Uterus (tissue), 4 donors: Measurements from ENCODE around the gene REM1. TPM values are rescaled to one million over a fixed set of nuclear protein-coding genes. Genes with fewer than 3 reads are reported as not detected.
A peak's percentile ranks its signal among the peaks of the same experiment; 100 is the strongest.
"Not testable (repeated sequence)": the region's sequence is repeated elsewhere in the genome, so short reads cannot be mapped to it uniquely, and the experiment has no call there.

Experiments used
- DNase-seq, 2 donors: peaks; one replicate each; pipeline ENCODE4 v3.0.0-alpha.2; 2019 to 2020
- H3K27ac ChIP-seq, 2 donors: fragments of 200-600 bp; sonication (generic); 1 replicate in 1 of 2; 2 replicates in 1 of 2; pipeline ENCODE4 v1.5.1; 2016 to 2018
- H3K27me3 ChIP-seq, 2 donors: fragments of 200-600 bp; sonication (generic); one replicate each; pipeline ENCODE4 v1.5.1; 2018 to 2019; ENCODE audit warnings: control low read depth in 1 of 2
- H3K36me3 ChIP-seq, 2 donors: fragments of 200-600 bp; sonication (generic); one replicate each; pipeline ENCODE4 v1.5.1; 2019; ENCODE audit warnings: control low read depth in 1 of 2
- H3K4me1 ChIP-seq, 2 donors: fragments of 200-600 bp; sonication (generic); one replicate each; pipeline ENCODE4 v1.5.1; 2018 to 2019; ENCODE audit warnings: control low read depth in 1 of 2
- H3K4me3 ChIP-seq, 2 donors: fragments of 200-600 bp; sonication (generic); 1 replicate in 1 of 2; 2 replicates in 1 of 2; pipeline ENCODE4 v1.5.1; 2018 to 2019; ENCODE audit warnings: mild to moderate bottlenecking in 1 of 2
- H3K9me3 ChIP-seq, 2 donors: fragments of 200-600 bp; sonication (generic); one replicate each; pipeline ENCODE4 v1.5.1; 2019; ENCODE audit warnings: control low read depth in 1 of 2
- POLR2A ChIP-seq, 2 donors: fragments of 450-650 bp; IDR thresholded peaks; one replicate each; pipeline ENCODE4 v1.6.1; 2016; ENCODE audit warnings: antibody characterized with exemption in 2 of 2, mild to moderate bottlenecking in 1 of 2, moderate library complexity in 1 of 2
- intact Hi-C: fragments of 100-400 bp; cut with DNase I; formaldehyde crosslinking; loops from one replicate; pipeline ENCODE4 v1.15.1; 2023; ENCODE audit warnings: low total_unique reads
- total RNA-seq, 4 donors: library from RNA; depleted of rRNA in 3 of 4; stranded (reverse); fragments of >200 nt in 3 of 4; gene quantifications; one replicate each; pipeline versions ENCODE4 v1.1.0 to v1.2.4, GENCODE V29; 2014 to 2023
- TF ChIP-seq, protein P1 (sequence below), 4 experiments: fragments of 200-600 bp in 2 of 4; fragments of 450-650 bp in 2 of 4; sonication (generic) in 2 of 4; IDR thresholded peaks; one replicate each; pipeline ENCODE4 v1.5.1; 2016 to 2019; ENCODE audit warnings: antibody characterized with exemption in 4 of 4, mild to moderate bottlenecking in 2 of 4, moderate library complexity in 1 of 4
- donor health status: DM: yes; HTN: yes; CAD: no.

The REM1 gene
- total RNA-seq, 4 donors from 2014 or later = 0.59 to 12.1 (median 8.7) TPM

DNA sequence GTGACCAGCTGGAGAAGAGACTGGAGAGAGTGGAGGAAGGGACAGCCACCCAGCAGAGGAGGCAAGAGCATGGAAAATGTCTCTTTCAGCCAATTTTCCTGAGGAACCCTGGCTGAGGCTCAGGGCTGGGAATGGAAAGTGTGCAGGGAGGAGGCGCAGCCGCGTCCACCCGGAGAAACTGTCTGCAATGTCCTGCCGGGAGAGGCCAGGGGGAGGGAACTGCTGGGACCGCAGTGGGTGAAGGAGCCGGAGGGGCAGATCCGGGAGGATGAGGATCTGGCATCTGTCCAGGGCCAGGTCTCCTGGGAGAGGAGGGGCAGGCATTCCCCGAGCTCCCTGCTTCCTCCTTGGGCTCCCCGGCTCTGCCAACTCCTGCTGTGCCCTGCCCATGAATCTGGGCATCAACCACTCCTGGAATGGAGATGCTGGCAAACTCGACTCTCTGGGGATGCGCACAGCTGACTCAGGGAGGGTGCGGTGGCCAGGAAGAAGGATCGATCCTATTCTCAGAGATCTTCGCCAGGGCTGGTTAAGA, 21.7 kb downstream of the REM1 start:
- Histone ChIP-seq H3K4me3 (peak overlapping the region in 1 of 2 donors; percentile 3), H3K4me1 (peaks cover 0 to 6% of the 10 kb centered on the region in 2 donors), H3K36me3 (no peaks in the 10 kb centered on the region), H3K9me3 (no peaks in the 10 kb centered on the region), H3K27ac (peak overlapping the region; percentile 63 to 76), H3K27me3 (no peaks in the 10 kb centered on the region)
- peak; percentile 75 to 76 for DNase-seq
- intact Hi-C loops = no loop called here
- TF ChIP-seq, protein P1, sequence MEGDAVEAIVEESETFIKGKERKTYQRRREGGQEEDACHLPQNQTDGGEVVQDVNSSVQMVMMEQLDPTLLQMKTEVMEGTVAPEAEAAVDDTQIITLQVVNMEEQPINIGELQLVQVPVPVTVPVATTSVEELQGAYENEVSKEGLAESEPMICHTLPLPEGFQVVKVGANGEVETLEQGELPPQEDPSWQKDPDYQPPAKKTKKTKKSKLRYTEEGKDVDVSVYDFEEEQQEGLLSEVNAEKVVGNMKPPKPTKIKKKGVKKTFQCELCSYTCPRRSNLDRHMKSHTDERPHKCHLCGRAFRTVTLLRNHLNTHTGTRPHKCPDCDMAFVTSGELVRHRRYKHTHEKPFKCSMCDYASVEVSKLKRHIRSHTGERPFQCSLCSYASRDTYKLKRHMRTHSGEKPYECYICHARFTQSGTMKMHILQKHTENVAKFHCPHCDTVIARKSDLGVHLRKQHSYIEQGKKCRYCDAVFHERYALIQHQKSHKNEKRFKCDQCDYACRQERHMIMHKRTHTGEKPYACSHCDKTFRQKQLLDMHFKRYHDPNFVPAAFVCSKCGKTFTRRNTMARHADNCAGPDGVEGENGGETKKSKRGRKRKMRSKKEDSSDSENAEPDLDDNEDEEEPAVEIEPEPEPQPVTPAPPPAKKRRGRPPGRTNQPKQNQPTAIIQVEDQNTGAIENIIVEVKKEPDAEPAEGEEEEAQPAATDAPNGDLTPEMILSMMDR (IDR thresholded peaks at IDR 0.05) = no peak
- no peak for TF ChIP-seq POLR2A (IDR thresholded peaks at IDR 0.05)

- intact Hi-C loops = no loop called here
- H3K27ac ChIP-seq = peak overlapping the region in 1 of 2 donors; percentile 76
Observed at GRCh38 chr20:31497838-31498540, 22.9 kb downstream of the REM1 start.

DNA sequence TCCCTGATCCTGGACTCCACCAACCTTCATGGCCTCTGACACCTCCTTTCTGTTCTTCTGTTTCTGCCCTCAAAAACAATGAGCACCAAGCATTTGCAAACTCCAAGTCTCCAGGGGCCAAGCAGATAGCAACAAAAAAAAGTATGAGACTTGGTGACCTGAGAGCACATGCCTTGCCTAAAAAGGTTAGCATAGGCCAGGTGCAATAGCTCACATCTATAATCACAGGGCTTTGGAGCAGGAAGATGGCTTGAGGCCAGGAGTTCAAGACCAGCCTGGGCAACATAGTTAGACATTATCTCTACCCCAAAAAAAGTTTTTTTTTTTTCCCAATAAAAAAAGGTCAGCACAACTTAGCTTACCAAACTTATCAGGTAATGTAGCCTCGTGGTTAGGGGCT, 25.4 kb downstream of the REM1 start:
- Histone ChIP-seq H3K27me3 (no peaks in the 10 kb centered on the region), H3K27ac (no peak overlapping the region), H3K4me1 (peaks cover 0 to 6% of the 10 kb centered on the region in 2 donors), H3K9me3 (no peaks in the 10 kb centered on the region), H3K36me3 (no peaks in the 10 kb centered on the region), H3K4me3 (no peak overlapping the region)
- TF ChIP-seq POLR2A (IDR thresholded peaks at IDR 0.05) = no peak
- TF ChIP-seq, protein P1 (IDR thresholded peaks at IDR 0.05) = no peak
- no peak for DNase-seq
- intact Hi-C loops = loop anchor here (5.0 kb wide), 1 partner anchor 38 kb away; no protein-coding TSS in a partner anchor

More at GRCh38 chr20:31497838-31498540, 22.9 kb downstream of the REM1 start:
- no peak overlapping the region for H3K4me3 ChIP-seq
- no peaks in the 10 kb centered on the region for H3K27me3 ChIP-seq
- peaks cover 0 to 6% of the 10 kb centered on the region in 2 donors for H3K4me1 ChIP-seq
- TF ChIP-seq POLR2A (IDR thresholded peaks at IDR 0.05) = no peak
- TF ChIP-seq, protein P1 (IDR thresholded peaks at IDR 0.05) = no peak
- no peaks in the 10 kb centered on the region for H3K36me3 ChIP-seq
- peak; percentile 53 to 57 for DNase-seq
- no peaks in the 10 kb centered on the region for H3K9me3 ChIP-seq

DNA sequence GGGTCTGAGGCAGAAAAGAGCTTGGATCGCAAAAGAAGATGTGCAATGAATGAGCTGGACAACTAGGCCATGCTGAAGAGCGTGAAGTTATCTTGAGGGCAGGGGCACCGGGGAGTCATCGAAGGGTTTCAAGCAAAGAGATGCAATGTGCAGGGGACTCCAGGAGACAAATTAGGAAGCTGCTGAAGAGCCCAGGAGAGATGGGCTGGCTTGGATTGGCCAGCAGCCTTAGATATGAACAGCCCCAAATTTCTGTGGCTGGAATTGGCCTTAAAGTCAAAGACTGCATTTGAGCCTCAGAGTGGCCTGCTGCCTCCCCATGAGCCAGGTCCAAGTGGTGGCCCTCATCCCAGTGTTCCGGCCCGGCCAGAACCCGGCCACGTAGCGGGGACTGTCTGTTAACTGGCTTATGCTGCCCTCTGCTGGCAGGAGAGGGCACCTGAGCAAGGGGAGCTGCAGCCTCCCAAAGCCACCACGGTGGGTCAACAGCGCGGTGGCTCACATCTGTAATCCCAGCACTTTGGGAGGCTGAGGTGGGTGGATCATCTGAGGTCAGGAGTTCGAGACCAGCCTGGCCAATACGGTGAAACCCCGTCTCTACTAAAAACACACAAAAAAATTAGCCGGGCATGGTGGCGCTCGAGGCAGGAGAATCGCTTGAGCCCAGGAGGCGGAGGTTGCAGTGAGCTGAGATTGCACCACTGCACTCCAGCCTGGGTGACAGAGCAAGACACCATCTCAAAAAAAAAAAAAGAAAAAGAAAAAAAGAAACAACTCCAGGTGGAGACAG, 28.0 kb downstream of the REM1 start:
- H3K4me1 ChIP-seq, H3K9me3 ChIP-seq, H3K4me3 ChIP-seq, H3K36me3 ChIP-seq, H3K27ac ChIP-seq, H3K27me3 ChIP-seq: not testable (repeated sequence)
- intact Hi-C loops = loop anchor here (5.0 kb wide), 1 partner anchor 41 kb away; no protein-coding TSS in a partner anchor
- DNase-seq = peak; percentile 85 to 88
- TF ChIP-seq, protein P1 (IDR thresholded peaks at IDR 0.05) = peak; percentile 96 to 98 (median 98)

GRCh38 chr20:31505903-31506302, 30.8 kb downstream of the REM1 start:
- Histone ChIP-seq H3K4me1 (no peaks in the 10 kb centered on the region), H3K27me3 (no peaks in the 10 kb centered on the region), H3K9me3 (no peaks in the 10 kb centered on the region), H3K4me3 (no peak overlapping the region), H3K36me3 (no peaks in the 10 kb centered on the region), H3K27ac (no peak overlapping the region)
- no peak for DNase-seq
- TF ChIP-seq, protein P1 (IDR thresholded peaks at IDR 0.05) = no peak
- no peak for TF ChIP-seq POLR2A (IDR thresholded peaks at IDR 0.05)
- intact Hi-C loops = no loop called here
